ENCODE measurements around the gene FER.
"Not testable (repeated sequence)": the region's sequence is repeated elsewhere in the genome, so short reads cannot be mapped to it uniquely, and the experiment has no call there.

Gene FER

GRCh38 chr5:108747774-108748400 is at the start of gene FER:
Gene FER, plus strand, starts transcription at chr5:108747897. Its CDS starts 50,286 bp downstream, at chr5:108798183.
- DNase-seq (ENCODE audit: insufficient read length, low spot score), result peak; percentile 20
- no peak for TF ChIP-seq POLR2A (IDR thresholded peaks at IDR 0.05; ENCODE audit: low read depth, low read length)

DNA sequence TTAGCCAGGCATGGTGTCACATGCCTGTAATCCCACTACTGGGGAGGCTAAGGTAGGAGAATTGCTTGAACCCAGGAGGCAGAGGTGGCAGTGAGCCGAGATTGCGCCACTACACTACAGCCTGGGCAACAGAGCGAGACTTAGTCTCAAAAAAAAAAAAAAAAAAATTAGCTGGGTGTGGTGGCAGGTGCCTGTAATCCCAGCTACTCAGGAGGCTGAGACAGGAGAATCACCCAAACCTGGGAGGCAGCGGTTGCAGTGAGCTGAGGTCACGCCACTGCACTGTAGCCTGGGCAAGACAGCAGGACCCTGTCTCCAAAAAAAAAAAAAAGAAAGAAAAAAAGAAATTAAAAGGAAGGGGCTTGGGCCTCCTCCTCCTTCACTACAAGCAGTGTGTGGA is 47.3 kb upstream of the FER start:
- not testable (repeated sequence) for DNase-seq (ENCODE audit: insufficient read length, low spot score); FAIRE-seq

More at GRCh38 chr5:108747774-108748400, at the start of gene FER:
- peak; percentile 98 for FAIRE-seq

DNA sequence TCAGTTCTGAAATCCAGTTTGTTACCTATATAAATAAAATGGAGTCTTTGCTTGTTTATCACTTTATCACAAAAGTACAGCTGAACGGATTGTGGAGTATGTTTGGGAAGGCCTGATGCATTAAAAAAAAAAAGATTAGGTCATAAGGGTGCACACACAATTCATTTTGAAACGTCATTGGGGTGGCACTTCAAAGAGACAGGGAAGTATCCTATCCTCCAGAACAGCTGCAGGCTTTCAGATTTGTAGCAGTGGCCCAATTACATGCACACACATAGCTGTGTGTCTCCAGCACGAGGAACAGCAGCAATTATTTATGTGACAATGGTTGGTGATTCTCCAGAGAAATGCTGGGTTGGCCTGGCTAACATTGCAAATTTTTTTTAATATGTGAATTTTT is 46.8 kb upstream of the FER start:
- no peak for DNase-seq (ENCODE audit: insufficient read length, low spot score)
- no peak for TF ChIP-seq POLR2A (IDR thresholded peaks at IDR 0.05; ENCODE audit: low read depth, low read length)
- no peak for FAIRE-seq

GRCh38 chr5:108702546-108702945 is 45.2 kb upstream of the FER start:
- no peak for TF ChIP-seq POLR2A (IDR thresholded peaks at IDR 0.05; ENCODE audit: low read depth, low read length)
- DNase-seq (ENCODE audit: insufficient read length, low spot score) (no peak), FAIRE-seq (no peak)

GRCh38 chr5:108703313-108703712 is 44.4 kb upstream of the FER start:
- TF ChIP-seq POLR2A (IDR thresholded peaks at IDR 0.05; ENCODE audit: low read depth, low read length), result no peak
- no peak for FAIRE-seq
- DNase-seq (ENCODE audit: insufficient read length, low spot score), result no peak

DNA sequence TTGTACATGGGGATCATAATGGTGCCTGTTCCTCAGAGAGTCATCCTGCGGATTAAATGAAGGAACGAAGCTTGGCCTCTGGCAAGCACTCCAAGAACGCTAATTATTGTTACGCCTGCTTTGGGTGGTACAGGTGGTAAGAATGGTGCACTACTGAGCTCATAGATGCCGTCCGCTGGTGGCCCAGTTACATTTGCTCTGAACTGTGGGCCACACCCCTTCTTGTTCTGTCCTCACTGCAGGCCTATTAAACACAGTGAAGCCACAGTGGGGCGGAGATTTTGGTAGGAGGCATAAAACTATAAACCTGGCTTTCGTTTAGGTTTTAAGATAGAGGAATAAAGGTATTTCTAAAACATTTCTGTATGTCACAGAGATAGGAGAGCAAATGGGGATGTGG is 40.6 kb upstream of the FER start:
- TF ChIP-seq POLR2A (IDR thresholded peaks at IDR 0.05; ENCODE audit: low read depth, low read length), result no peak
- FAIRE-seq (no peak), DNase-seq (ENCODE audit: insufficient read length, low spot score) (no peak)

DNA sequence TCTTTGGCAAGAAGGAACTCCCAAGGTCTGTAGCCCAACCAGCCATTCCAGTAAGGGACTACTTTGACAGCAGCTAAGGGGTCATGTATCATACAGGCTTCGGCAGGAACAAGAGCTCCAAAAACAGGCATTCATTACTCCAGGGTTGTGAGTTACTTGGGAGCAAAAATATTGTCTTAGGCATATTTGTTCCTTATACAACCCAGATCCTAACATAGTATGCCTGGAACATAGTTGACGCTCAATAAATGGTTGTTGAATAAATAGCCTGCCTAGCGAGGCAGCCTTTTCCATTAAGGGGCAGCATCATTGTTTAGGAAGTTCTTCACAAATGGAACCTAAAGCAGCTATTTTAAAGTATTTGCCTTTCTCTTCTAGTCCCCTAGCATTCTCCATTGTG is 35.8 kb upstream of the FER start:
- TF ChIP-seq POLR2A (IDR thresholded peaks at IDR 0.05; ENCODE audit: low read depth, low read length), result no peak
- no peak for FAIRE-seq
- DNase-seq (ENCODE audit: insufficient read length, low spot score), result no peak

DNA sequence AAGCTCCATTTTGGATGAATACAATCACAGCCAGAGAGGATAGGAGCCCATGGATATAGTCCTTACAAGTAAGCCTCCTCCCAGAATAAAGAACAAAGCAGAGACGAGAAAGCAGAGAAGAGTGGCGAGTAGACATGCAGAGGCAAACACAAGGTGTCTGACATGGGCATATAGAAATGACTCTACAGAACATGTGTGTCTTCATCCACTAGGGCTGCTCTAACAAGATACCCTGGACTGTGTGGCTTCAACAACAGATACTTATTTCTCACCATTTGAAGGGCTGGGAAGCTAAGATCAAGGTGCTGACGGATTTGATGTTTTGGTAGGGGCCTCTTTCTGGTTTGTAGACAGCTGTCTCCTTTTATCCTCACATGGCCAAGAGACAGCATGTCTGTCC is 32.3 kb upstream of the FER start:
- no peak for DNase-seq (ENCODE audit: insufficient read length, low spot score)
- TF ChIP-seq POLR2A (IDR thresholded peaks at IDR 0.05; ENCODE audit: low read depth, low read length), result no peak
- FAIRE-seq, result no peak

GRCh38 chr5:108720391-108720790 is 27.3 kb upstream of the FER start:
- DNase-seq (ENCODE audit: insufficient read length, low spot score), result no peak
- TF ChIP-seq POLR2A (IDR thresholded peaks at IDR 0.05; ENCODE audit: low read depth, low read length), result no peak
- FAIRE-seq, result no peak

- no peak for TF ChIP-seq POLR2A (IDR thresholded peaks at IDR 0.05; ENCODE audit: low read depth, low read length)
- DNase-seq (ENCODE audit: insufficient read length, low spot score) (no peak), FAIRE-seq (peak; percentile 23)
These were observed 21.1 kb upstream of the FER start for GRCh38 chr5:108726446-108727235.

DNA sequence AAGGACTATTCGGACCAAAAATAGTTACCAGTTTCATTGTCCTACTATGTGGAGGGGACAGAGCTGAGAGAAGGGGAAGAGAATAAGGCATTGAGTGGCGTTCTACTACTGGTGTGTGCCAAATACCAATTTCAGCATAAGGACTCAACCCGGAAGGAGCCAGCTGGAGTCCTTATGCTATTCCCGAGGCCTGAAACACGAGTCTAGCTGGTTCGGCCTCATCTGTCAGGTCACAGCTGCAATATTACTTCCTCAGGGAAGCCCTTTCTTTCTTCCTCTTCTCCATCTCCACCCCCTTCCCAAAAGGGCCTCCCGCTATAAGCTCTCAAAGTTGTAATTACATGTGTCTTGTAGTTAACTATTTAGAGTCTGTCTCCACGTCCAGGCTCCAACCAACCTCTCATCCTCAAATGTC is 20.5 kb upstream of the FER start:
- no peak for DNase-seq (ENCODE audit: insufficient read length, low spot score)
- FAIRE-seq, result no peak
- TF ChIP-seq POLR2A (IDR thresholded peaks at IDR 0.05; ENCODE audit: low read depth, low read length), result no peak

DNA sequence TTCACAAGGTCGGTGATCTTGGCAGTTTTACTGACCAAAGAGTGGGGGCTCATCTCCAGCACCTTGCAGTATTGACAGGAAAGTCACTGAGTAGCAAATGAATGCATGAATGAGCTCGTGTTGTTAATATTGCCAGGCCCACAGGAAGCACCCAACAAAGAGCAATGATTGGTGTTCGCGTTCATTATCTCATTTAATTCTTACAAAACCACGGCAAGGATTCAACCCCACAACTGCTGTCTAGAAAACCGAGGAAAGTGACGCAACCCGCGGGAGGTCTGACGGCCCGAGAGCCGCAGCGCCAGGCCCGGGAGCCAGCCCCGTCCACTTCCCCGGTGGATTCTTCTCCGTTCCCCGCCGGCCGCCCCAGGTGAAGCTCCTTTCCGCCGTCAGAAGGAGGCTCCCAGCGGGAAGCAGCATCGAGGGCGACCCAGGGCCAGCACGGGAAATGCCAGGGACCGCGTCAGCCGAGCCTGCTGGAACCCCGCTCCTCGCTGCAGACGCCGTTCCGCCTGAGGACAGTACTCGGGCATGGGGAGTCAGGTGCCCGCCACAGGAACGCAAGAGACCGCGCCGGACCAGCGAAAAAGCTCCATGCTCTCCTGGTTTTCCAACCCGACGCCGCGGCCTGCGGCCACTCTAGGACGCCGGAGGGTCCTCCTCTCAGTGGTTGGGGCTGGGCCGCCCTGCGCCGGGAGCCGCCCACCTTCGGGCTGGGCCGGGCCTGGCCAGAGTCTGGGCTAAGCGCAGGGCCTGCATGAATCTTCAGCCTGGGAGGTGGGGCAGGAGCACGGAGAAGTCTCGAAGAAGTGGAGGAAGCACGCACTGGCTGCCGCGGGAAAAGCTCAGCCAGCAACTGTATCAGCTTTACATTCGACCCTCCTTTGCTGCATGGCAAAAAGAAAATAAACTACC is 19.8 kb upstream of the FER start:
- DNase-seq (ENCODE audit: insufficient read length, low spot score), result peak; percentile 78
- TF ChIP-seq POLR2A (IDR thresholded peaks at IDR 0.05; ENCODE audit: low read depth, low read length), result peak; percentile 86
- peak; percentile 94 for FAIRE-seq

GRCh38 chr5:108728566-108729241 is 19.0 kb upstream of the FER start:
- no peak for TF ChIP-seq POLR2A (IDR thresholded peaks at IDR 0.05; ENCODE audit: low read depth, low read length)
- FAIRE-seq, result no peak
- DNase-seq (ENCODE audit: insufficient read length, low spot score), result no peak

DNA sequence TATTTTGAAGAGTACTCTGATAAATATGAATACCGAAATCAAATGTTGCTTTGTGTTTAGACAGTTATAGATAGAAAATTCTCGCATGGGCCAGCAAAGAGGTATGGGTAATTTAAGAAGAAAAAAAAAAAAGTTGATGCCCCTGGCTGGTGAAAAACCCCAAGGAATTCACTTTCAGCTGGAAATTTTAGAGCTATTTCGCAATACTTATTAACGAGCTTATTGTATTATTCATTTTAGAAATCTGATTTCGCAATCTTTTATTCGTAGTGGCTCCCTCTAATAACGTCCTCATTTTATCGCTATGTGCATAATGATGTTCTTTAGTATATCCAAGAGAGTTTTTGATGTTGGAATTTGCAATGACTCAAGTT is 18.5 kb upstream of the FER start:
- no peak for TF ChIP-seq POLR2A (IDR thresholded peaks at IDR 0.05; ENCODE audit: low read depth, low read length)
- DNase-seq (ENCODE audit: insufficient read length, low spot score) (no peak), FAIRE-seq (no peak)
